Peyer's patch (tissue), 4 donors: Measurements from ENCODE around the gene PRICKLE3. TPM values are rescaled to one million over a fixed set of nuclear protein-coding genes. Genes with fewer than 3 reads are reported as not detected.

Experiments
- DNase-seq, 3 donors: peaks; one replicate each; pipeline ENCODE4 v3.0.0-alpha.2; 2017 to 2019
- H3K27ac ChIP-seq, 4 donors: fragments of 200-600 bp; sonication (generic); one replicate each; pipeline ENCODE4 v1.5.1; 2016 to 2019
- H3K27me3 ChIP-seq, 2 donors: fragments of 200-600 bp; sonication (generic); one replicate each; pipeline ENCODE4 v1.5.1; 2019
- H3K36me3 ChIP-seq, 3 donors: fragments of 200-600 bp; sonication (generic); one replicate each; pipeline ENCODE4 v1.5.1; 2016 to 2019
- H3K4me1 ChIP-seq, 4 donors: fragments of 200-600 bp; sonication (generic); one replicate each; pipeline ENCODE4 v1.5.1; 2016 to 2019
- H3K4me3 ChIP-seq, 4 donors: fragments of 200-600 bp; sonication (generic); 1 replicate in 3 of 4; 2 replicates in 1 of 4; pipeline ENCODE4 v1.5.1; 2016 to 2019; ENCODE audit warnings: mild to moderate bottlenecking in 1 of 4
- H3K9me3 ChIP-seq, 4 donors: fragments of 200-600 bp; sonication (generic); one replicate each; pipeline ENCODE4 v1.5.1; 2016 to 2019; ENCODE audit warnings: mild to moderate bottlenecking in 1 of 4
- POLR2A ChIP-seq, 2 donors: fragments of 450-650 bp; IDR thresholded peaks; one replicate each; pipeline ENCODE4 v1.5.1; 2017; ENCODE audit warnings: antibody characterized with exemption in 2 of 2, mild to moderate bottlenecking in 2 of 2, moderate library complexity in 2 of 2
- total RNA-seq, 4 donors: library from RNA; depleted of rRNA; stranded (reverse); fragments of >200 nt; gene quantifications; one replicate each; pipeline ENCODE4 v1.1.0, GENCODE V29; 2016
- TF ChIP-seq, protein P1 (sequence below), 6 experiments: fragments of 450-650 bp in 4 of 6; fragments of 200-600 bp in 2 of 6; sonication (generic) in 1 of 6; IDR thresholded peaks; one replicate each; pipeline ENCODE4 v1.5.1; 2017 to 2019; ENCODE audit warnings: antibody characterized with exemption in 6 of 6, mild to moderate bottlenecking in 3 of 6, moderate library complexity in 1 of 6

PRICKLE3 gene
- total RNA-seq, 4 donors from 2014 or later: 22.5 to 47.0 (median 26.8) TPM

DNA sequence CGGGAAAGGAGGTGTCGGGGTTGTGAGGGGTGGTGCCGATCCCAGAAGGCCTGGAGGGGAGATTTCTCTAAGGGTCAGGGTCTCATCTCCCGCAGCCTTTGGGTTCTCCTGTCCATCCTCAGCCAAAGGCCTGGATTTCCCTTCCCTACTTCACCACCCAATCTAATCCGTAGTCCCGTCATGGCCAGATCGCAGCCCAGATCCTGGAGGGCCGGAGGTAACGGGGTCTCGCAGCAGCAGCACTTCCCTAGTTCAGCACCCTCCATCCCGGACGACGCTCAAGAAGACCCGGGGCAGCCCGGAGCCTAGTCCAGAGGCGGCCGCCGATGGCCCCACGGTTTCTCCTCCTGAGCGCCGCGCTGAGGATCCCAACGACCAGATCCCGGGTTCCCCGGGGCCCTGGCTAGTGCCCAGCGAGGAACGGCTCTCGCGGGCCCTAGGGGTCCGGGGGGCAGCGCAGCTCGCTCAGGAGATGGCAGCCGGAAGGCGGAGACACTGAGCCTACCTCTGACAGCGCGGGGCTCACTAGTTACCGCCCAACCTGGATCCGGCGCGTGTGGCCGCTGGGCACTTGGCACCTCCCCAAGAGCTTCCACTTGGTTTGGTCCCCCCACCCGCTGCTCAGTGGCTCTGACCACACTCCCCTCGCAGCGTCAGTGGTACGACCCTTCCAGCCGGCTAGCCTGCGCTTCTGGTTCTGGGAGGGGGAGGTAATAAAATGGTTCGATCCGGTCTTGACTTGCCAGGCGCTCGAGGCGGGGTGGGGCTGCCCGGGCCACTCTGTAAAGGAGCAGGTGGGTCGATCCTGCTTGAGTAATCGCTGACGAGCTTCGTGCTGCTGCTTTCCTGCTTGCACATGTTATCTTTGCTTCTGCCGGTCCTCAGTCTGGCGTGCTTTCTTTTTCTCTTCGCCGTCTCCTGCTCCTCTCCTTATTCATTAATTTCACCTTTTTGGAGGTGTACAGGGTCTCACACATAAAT is 20.0 kb downstream of the PRICKLE3 start:
- Histone ChIP-seq H3K4me1 (peaks cover 0 to 14% (median 0%) of the 10 kb centered on the region in 4 donors), H3K4me3 (peak overlapping the region; percentile 27 to 53 (median 44)), H3K9me3 (no peaks in the 10 kb centered on the region), H3K27me3 (no peaks in the 10 kb centered on the region), H3K36me3 (no peaks in the 10 kb centered on the region), H3K27ac (peak overlapping the region; percentile 86 to 98 (median 90))
- TF ChIP-seq, protein P1, sequence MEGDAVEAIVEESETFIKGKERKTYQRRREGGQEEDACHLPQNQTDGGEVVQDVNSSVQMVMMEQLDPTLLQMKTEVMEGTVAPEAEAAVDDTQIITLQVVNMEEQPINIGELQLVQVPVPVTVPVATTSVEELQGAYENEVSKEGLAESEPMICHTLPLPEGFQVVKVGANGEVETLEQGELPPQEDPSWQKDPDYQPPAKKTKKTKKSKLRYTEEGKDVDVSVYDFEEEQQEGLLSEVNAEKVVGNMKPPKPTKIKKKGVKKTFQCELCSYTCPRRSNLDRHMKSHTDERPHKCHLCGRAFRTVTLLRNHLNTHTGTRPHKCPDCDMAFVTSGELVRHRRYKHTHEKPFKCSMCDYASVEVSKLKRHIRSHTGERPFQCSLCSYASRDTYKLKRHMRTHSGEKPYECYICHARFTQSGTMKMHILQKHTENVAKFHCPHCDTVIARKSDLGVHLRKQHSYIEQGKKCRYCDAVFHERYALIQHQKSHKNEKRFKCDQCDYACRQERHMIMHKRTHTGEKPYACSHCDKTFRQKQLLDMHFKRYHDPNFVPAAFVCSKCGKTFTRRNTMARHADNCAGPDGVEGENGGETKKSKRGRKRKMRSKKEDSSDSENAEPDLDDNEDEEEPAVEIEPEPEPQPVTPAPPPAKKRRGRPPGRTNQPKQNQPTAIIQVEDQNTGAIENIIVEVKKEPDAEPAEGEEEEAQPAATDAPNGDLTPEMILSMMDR (IDR thresholded peaks at IDR 0.05): peak in 4 of 6 experiments; percentile 28 to 51 (median 38)
- TF ChIP-seq POLR2A (IDR thresholded peaks at IDR 0.05): peak; percentile 11 to 52
- peak; percentile 73 to 91 (median 88) for DNase-seq

DNA sequence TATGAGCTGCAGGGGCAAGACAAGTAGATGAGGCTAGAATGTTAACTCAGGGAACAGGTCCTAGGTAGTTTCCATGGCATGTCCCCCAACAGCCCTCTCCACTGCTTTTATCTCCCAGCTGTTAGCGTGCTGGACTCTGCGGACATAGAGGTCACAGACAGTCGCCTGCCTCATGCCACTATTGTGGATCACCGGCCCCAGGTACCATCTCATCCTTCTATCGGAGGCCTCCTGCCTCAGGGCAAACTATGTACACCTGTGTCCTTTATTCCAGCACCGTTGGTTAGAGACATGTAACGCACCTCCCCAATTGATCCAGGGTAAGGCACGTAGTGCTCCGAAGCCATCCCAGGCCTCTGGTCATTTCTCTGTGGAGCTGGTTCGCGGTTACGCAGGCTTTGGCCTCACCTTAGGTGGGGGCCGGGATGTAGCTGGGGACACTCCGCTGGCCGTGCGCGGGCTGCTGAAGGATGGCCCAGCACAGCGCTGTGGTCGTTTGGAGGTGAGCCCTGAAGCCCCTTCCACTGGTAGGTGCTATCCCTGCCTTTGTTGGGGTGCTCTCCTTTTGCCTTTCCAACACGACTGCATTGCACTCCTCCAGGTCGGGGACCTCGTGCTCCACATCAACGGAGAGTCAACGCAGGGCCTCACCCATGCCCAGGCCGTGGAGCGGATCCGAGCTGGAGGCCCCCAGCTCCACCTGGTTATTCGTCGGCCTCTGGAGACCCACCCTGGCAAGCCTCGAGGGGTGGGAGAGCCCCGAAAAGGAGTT is 21.4 kb downstream of the PRICKLE3 start:
- no peak overlapping the region for H3K4me3 ChIP-seq
- H3K4me1 ChIP-seq: peaks cover 0 to 14% (median 0%) of the 10 kb centered on the region in 4 donors
- H3K36me3 ChIP-seq: no peaks in the 10 kb centered on the region
- TF ChIP-seq, protein P1 (IDR thresholded peaks at IDR 0.05): no peak
- no peak for TF ChIP-seq POLR2A (IDR thresholded peaks at IDR 0.05)
- no peaks in the 10 kb centered on the region for H3K9me3 ChIP-seq
- H3K27me3 ChIP-seq: no peaks in the 10 kb centered on the region
- no peak for DNase-seq
- H3K27ac ChIP-seq: peak overlapping the region in 3 of 4 donors; percentile 79 to 98 (median 95)

- no peaks in the 10 kb centered on the region for H3K9me3 ChIP-seq
- peak overlapping the region; percentile 33 to 57 (median 42) for H3K4me3 ChIP-seq
- H3K27ac ChIP-seq: peak overlapping the region; percentile 79 to 98 (median 92)
- DNase-seq: peak; percentile 75 to 93 (median 88)
- TF ChIP-seq, protein P1 (IDR thresholded peaks at IDR 0.05): peak; percentile 70 to 94 (median 86)
- peak in 1 of 2 donors; percentile 67 for TF ChIP-seq POLR2A (IDR thresholded peaks at IDR 0.05)
- peaks cover 0 to 14% (median 0%) of the 10 kb centered on the region in 4 donors for H3K4me1 ChIP-seq
- H3K36me3 ChIP-seq: no peaks in the 10 kb centered on the region
- H3K27me3 ChIP-seq: no peaks in the 10 kb centered on the region
Observed at GRCh38 chrX:49163555-49164419, 22.4 kb downstream of the PRICKLE3 start.

GRCh38 chrX:49162620-49163019 is 23.6 kb downstream of the PRICKLE3 start, which contains the start of gene MAGIX:
Gene MAGIX (plus strand): TSS chrX:49162758. CDS start chrX:49162890, 132 bp downstream.
- H3K36me3 ChIP-seq: no peaks in the 10 kb centered on the region
- H3K27ac ChIP-seq: peak within 1 kb of the TSS; percentile 79 to 98 (median 92)
- no peak for TF ChIP-seq POLR2A (IDR thresholded peaks at IDR 0.05)
- TF ChIP-seq, protein P1 (IDR thresholded peaks at IDR 0.05): no peak
- H3K9me3 ChIP-seq: no peaks in the 10 kb centered on the region
- H3K4me1 ChIP-seq: peaks cover 0 to 14% (median 0%) of the 10 kb centered on the region in 4 donors
- no peak for DNase-seq
- H3K27me3 ChIP-seq: no peaks in the 10 kb centered on the region
- peak within 1 kb of the TSS; percentile 33 to 57 (median 42) for H3K4me3 ChIP-seq
